ENCODE data around the gene CENPP.
"Not testable (repeated sequence)": the region's sequence is repeated elsewhere in the genome, so short reads cannot be mapped to it uniquely, and the experiment has no call there.

CENPP gene

DNA sequence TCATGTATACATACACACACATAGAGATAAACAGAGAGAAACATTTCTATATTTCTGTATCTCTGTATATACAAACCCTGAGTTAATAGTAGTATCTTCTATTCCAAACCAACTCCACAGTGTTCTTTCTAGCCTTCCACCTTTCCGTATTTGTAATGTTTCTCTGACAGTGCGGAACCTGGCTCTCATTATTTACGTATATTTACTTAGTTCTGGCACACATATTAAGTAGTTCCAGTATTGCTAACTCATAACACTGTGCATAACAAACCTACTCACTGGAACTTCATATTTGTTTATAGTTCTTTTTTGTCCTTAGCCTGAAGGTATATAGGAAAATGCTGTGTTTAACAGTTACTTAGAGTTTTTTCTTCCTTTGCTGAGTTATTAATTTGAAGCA, 72.1 kb downstream of the CENPP start:
- Histone ChIP-seq H3K4me3 (ENCODE audit: low read depth, low read length) (no peak overlapping the region), H3K36me3 (ENCODE audit: control insufficient read depth, insufficient read depth, low read length) (no peaks in the 10 kb centered on the region), H3K9ac (ENCODE audit: low read length) (no peak overlapping the region), H3K4me1 (ENCODE audit: control insufficient read depth, insufficient read depth, low read length) (no peaks in the 10 kb centered on the region), H3K27me3 (ENCODE audit: control insufficient read depth, insufficient read depth, low read length) (no peaks in the 10 kb centered on the region), H3K9me3 (ENCODE audit: control insufficient read depth, insufficient read depth, low read depth, low read length) (no peaks in the 10 kb centered on the region), H3K27ac (ENCODE audit: low read depth, low read length) (no peak overlapping the region)

DNA sequence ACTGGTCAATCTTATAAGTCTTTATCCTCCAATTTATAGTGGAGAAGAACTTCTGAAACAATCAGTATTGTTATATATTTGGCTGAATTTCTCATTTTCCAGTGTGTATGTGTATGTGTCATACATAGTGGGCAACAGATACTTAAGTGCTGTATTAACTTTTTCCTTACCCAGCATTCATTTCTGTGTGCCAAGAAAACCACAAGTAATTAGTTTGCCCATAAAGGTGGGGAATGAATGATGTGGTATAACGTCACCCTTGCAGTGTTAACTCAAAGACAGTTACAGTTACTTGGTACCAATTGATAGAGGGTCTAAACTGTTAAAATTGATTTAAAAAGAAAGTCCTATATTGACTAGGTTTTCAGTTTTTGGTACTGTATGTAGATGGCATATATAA, 76.6 kb downstream of the CENPP start:
- H3K9ac ChIP-seq (ENCODE audit: low read length), result no peak overlapping the region
- H3K27ac ChIP-seq (ENCODE audit: low read depth, low read length), result no peak overlapping the region
- H3K9me3 ChIP-seq (ENCODE audit: control insufficient read depth, insufficient read depth, low read depth, low read length), result no peaks in the 10 kb centered on the region
- H3K27me3 ChIP-seq (ENCODE audit: control insufficient read depth, insufficient read depth, low read length), result no peaks in the 10 kb centered on the region
- H3K36me3 ChIP-seq (ENCODE audit: control insufficient read depth, insufficient read depth, low read length), result no peaks in the 10 kb centered on the region
- peaks cover 4% of the 10 kb centered on the region; the same call in 1 of the 2 replicates for H3K4me1 ChIP-seq (ENCODE audit: control insufficient read depth, insufficient read depth, low read length)
- H3K4me3 ChIP-seq (ENCODE audit: low read depth, low read length), result no peak overlapping the region

DNA sequence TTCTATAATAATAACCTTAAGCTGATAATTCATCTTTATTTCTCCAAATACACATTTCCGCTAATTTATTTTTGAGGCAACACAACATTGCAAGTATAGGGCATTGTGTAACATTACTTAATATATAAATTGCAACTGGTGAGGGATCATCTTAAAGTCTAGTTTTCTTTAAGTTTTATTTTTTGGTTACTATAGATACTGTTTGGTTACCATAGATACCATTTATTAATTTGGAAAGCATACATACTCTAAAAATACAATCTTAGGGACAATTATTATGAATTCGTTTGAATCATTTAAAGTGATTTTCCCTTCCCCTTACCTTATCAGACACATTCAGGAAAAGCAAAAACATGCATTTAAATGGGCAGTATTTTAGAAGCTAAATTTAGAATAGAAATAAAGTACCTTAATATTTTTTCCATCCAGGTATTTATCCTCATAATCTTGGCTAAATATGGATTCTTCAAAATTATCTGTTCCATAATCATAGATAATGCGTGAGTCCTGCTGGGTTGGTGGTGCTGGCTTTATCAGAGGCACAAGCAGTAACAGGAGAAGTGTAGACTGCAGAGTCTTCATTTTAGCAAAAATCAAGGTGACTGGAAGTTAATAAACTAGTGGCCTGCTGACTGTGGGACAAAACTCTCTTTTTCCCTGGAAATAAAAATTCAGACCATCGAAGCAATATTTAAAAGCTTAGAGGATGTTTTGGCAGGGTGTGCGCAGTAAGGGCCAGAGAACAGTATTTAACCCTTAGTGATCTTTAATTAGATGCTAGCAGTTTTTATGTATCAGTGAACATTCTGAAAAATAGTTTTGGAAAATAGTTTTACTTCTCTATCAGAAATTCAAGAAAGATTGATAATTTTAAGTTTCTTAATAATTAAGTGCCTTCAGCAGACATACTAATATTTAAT, 77.3 kb downstream of the CENPP start:
- H3K9ac ChIP-seq (ENCODE audit: low read length), result no peak overlapping the region
- H3K4me1 ChIP-seq (ENCODE audit: control insufficient read depth, insufficient read depth, low read length), result peaks cover 4% of the 10 kb centered on the region; the same call in 1 of the 2 replicates
- H3K27me3 ChIP-seq (ENCODE audit: control insufficient read depth, insufficient read depth, low read length), result no peaks in the 10 kb centered on the region
- no peak overlapping the region for H3K4me3 ChIP-seq (ENCODE audit: low read depth, low read length)
- H3K9me3 ChIP-seq (ENCODE audit: control insufficient read depth, insufficient read depth, low read depth, low read length), result no peaks in the 10 kb centered on the region
- H3K36me3 ChIP-seq (ENCODE audit: control insufficient read depth, insufficient read depth, low read length), result no peaks in the 10 kb centered on the region
- H3K27ac ChIP-seq (ENCODE audit: low read depth, low read length), result no peak overlapping the region

DNA sequence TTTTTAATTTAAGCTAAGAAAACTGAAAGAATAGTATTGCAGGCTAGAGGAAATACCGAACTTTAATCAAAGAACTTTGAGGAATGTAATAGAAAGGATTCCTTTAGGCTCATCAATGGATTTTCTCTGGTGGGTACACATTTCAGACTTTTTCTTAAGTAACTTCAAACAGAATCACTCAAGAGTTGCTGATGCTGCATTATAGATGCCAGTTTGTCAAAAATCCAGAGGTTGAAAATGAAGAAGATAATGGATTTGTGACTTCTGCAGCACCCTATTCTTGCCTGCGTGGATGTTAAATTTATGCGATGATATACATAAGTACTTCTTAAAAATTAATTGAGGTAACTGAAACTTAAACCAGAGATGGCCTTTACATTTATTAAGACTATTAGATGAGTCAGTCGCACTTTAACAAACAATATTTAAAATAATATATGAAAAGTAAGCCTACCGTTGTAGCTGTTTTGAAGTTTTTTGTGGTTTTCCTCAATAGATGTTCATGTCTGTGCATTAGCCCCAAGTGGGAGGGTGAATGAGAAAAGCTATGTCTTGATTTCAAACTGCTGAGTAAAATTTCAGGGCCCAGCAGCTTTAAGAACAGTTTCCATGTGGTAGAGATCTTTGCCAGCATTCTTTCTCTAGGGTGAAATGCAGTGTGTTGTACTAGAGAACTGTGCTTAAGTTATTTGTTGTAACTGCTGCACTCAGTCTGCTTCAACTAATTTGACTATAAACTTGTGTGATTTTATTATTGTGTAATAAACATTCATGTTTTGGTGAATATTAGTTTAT, 78.5 kb downstream of the CENPP start, which contains the start of gene OGN:
TSS of gene OGN (minus strand) at position 537 of the 795 bp plus-strand sequence. CDS start 1,171 bp downstream, outside the sequence.
- H3K4me1 ChIP-seq (ENCODE audit: control insufficient read depth, insufficient read depth, low read length), result peaks cover 4% of the 10 kb centered on the region; the same call in 1 of the 2 replicates
- H3K9me3 ChIP-seq (ENCODE audit: control insufficient read depth, insufficient read depth, low read depth, low read length), result no peaks in the 10 kb centered on the region
- no peaks in the 10 kb centered on the region for H3K36me3 ChIP-seq (ENCODE audit: control insufficient read depth, insufficient read depth, low read length)
- no peaks in the 10 kb centered on the region for H3K27me3 ChIP-seq (ENCODE audit: control insufficient read depth, insufficient read depth, low read length)
- no peak within 1 kb of the TSS for H3K9ac ChIP-seq (ENCODE audit: low read length)
- no peak within 1 kb of the TSS for H3K4me3 ChIP-seq (ENCODE audit: low read depth, low read length)
- H3K27ac ChIP-seq (ENCODE audit: low read depth, low read length), result no peak within 1 kb of the TSS

DNA sequence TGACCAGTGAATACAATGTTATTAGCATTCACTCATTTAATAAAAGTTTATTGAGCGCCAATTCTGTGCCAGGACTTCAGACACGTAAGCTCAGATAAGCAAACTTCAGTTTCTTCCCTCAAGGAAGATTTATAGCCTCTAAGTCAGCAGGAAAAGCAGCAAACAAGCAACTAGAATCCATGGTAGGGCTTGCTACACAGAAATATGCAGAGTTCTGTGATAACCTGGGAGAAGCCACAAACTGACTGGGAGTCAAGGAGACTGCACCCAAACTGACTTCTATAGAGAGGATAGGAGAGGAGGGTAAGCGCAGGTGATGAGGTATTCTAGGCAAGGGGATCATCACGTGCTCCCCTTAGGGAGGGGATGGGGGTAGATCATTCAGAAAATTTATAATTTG, 80.1 kb downstream of the CENPP start:
- Histone ChIP-seq H3K4me3 (ENCODE audit: low read depth, low read length) (no peak overlapping the region), H3K4me1 (ENCODE audit: control insufficient read depth, insufficient read depth, low read length) (peaks cover 7% of the 10 kb centered on the region; the same call in 1 of the 2 replicates), H3K27ac (ENCODE audit: low read depth, low read length) (no peak overlapping the region), H3K36me3 (ENCODE audit: control insufficient read depth, insufficient read depth, low read length) (no peaks in the 10 kb centered on the region), H3K9ac (ENCODE audit: low read length) (no peak overlapping the region), H3K27me3 (ENCODE audit: control insufficient read depth, insufficient read depth, low read length) (no peaks in the 10 kb centered on the region), H3K9me3 (ENCODE audit: control insufficient read depth, insufficient read depth, low read depth, low read length) (no peaks in the 10 kb centered on the region)

DNA sequence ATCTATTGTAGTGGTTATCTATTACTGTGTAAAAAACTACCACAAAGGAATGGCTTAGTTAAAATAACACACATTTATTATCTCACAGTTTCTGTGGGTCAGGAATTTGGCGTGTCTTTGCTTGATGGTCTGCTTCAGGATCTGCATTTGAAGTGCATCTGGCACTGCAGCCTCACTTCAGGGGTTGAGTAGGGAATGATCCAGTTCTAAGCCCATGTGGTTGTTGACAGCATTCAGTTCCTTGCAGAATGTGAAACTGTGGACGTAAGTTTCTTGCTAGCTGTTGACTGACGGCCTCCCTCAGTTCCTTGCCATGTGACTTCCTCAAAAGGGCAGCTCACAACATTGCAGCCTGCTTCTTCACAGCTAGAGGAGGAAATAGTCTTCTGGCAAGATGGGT, 80.7 kb downstream of the CENPP start:
- Histone ChIP-seq H3K4me1 (ENCODE audit: control insufficient read depth, insufficient read depth, low read length) (peaks cover 7% of the 10 kb centered on the region; the same call in 1 of the 2 replicates), H3K36me3 (ENCODE audit: control insufficient read depth, insufficient read depth, low read length) (no peaks in the 10 kb centered on the region), H3K4me3 (ENCODE audit: low read depth, low read length) (no peak overlapping the region), H3K27me3 (ENCODE audit: control insufficient read depth, insufficient read depth, low read length) (no peaks in the 10 kb centered on the region), H3K27ac (ENCODE audit: low read depth, low read length) (no peak overlapping the region), H3K9ac (ENCODE audit: low read length) (no peak overlapping the region), H3K9me3 (ENCODE audit: control insufficient read depth, insufficient read depth, low read depth, low read length) (no peaks in the 10 kb centered on the region)

DNA sequence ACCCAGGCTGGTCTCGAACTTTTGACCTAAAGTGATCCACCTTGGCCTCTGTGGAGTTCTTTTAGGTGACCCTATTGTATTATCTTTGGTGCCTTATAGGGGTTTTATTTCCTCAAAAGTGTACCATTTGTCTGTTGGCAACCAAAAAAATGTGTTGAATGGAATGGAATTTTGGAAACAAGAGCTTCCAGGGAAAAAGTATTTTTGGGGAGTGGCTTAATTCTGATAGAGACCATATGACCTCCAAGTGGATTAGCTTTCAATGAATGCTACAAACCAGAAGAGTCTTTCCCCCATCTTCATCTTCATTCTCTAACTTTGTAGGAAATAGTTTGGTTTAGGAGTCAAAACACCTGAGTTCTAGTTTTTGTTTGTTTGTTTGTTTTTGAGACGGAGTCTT, 82.1 kb downstream of the CENPP start:
- Histone ChIP-seq H3K9me3 (ENCODE audit: control insufficient read depth, insufficient read depth, low read depth, low read length) (no peaks in the 10 kb centered on the region), H3K27ac (ENCODE audit: low read depth, low read length) (no peak overlapping the region), H3K4me3 (ENCODE audit: low read depth, low read length) (no peak overlapping the region), H3K4me1 (ENCODE audit: control insufficient read depth, insufficient read depth, low read length) (peaks cover 7% of the 10 kb centered on the region; the same call in 1 of the 2 replicates), H3K36me3 (ENCODE audit: control insufficient read depth, insufficient read depth, low read length) (no peaks in the 10 kb centered on the region), H3K9ac (ENCODE audit: low read length) (no peak overlapping the region), H3K27me3 (ENCODE audit: control insufficient read depth, insufficient read depth, low read length) (no peaks in the 10 kb centered on the region)

DNA sequence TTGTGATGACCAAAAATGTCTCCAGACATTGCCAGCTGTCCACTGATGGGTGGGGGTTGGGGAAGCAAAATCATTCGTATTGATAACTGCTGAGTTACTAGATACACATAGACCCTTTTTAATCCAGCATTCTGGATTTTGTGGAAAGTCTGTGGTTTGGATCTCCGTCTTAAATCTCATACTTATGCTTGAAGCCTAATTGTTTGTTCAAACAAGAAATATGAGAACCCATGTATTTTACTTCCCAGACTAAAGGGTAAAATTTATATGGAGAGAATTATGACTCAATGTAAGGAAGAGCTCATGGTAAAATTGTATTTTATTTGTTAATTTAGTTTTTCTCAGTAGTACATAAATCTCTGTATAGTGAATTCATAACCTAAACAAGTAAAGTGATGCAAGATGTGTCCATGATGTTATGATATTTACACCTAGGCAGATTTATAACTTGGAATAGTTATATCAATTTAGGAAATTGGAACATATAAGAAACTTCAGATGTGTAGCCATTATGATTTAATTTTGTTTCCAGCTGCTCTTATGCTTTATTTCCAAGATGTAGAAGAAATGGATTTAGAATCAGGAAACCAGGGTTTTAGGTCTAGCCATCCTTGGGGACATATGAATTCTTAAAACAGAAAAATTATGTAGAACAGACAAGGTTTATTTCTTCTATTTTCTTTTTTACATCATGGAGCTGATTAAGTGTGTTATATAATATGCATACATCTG, 83.2 kb downstream of the CENPP start:
- Histone ChIP-seq H3K4me3 (ENCODE audit: low read depth, low read length) (no peak overlapping the region), H3K27ac (ENCODE audit: low read depth, low read length) (no peak overlapping the region), H3K9me3 (ENCODE audit: control insufficient read depth, insufficient read depth, low read depth, low read length) (no peaks in the 10 kb centered on the region), H3K9ac (ENCODE audit: low read length) (no peak overlapping the region), H3K27me3 (ENCODE audit: control insufficient read depth, insufficient read depth, low read length) (no peaks in the 10 kb centered on the region), H3K4me1 (ENCODE audit: control insufficient read depth, insufficient read depth, low read length) (peaks cover 7% of the 10 kb centered on the region; the same call in 1 of the 2 replicates), H3K36me3 (ENCODE audit: control insufficient read depth, insufficient read depth, low read length) (no peaks in the 10 kb centered on the region)

DNA sequence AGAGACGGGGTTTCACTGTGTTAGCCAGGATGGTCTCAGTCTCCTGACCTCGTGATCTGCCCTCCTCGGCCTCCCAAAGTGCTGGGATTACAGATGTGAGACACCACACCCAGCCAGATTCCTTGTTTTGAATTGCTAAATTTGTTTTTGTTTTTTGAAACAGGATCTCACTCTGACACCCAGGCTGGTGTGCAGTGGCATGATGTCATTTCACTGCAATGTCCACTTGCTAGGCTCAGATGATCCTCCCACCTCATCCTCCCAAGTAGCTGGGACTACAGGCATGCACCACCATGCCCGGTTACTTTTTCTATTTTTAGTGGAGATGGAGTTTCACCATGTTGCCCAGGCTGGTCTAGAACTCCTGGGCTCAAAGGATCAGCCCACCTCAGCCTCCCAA, 85.4 kb downstream of the CENPP start:
- H3K9me3 ChIP-seq (ENCODE audit: control insufficient read depth, insufficient read depth, low read depth, low read length); H3K4me1 ChIP-seq (ENCODE audit: control insufficient read depth, insufficient read depth, low read length); H3K4me3 ChIP-seq (ENCODE audit: low read depth, low read length); H3K36me3 ChIP-seq (ENCODE audit: control insufficient read depth, insufficient read depth, low read length); H3K27me3 ChIP-seq (ENCODE audit: control insufficient read depth, insufficient read depth, low read length); H3K9ac ChIP-seq (ENCODE audit: low read length); H3K27ac ChIP-seq (ENCODE audit: low read depth, low read length): not testable (repeated sequence)

DNA sequence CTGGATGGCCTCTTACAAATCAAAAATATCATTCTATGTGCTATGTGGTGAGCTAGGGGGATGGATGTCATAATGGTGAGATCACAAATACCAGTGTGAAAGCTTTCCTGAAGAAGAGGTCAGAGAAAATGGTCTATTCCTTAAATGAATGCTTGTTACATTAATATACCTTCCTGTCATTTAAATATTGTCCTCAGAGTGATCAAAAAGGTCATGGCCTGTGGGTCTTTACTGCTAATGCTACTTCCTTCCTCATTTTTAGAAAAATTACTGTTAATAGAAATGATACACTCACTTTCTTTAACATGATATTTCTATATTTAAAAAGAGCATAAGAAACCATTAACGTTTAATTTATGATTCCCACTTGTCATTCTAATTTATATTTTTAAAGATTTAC, 88.8 kb downstream of the CENPP start:
- H3K9ac ChIP-seq (ENCODE audit: low read length), result no peak overlapping the region
- H3K9me3 ChIP-seq (ENCODE audit: control insufficient read depth, insufficient read depth, low read depth, low read length), result no peaks in the 10 kb centered on the region
- H3K36me3 ChIP-seq (ENCODE audit: control insufficient read depth, insufficient read depth, low read length), result no peaks in the 10 kb centered on the region
- no peaks in the 10 kb centered on the region for H3K27me3 ChIP-seq (ENCODE audit: control insufficient read depth, insufficient read depth, low read length)
- H3K27ac ChIP-seq (ENCODE audit: low read depth, low read length), result no peak overlapping the region
- peaks cover 3% of the 10 kb centered on the region; the same call in 1 of the 2 replicates for H3K4me1 ChIP-seq (ENCODE audit: control insufficient read depth, insufficient read depth, low read length)
- no peak overlapping the region for H3K4me3 ChIP-seq (ENCODE audit: low read depth, low read length)
